ENCODE measurements around the gene MAOB. TPM values are rescaled to one million over a fixed set of nuclear protein-coding genes. Genes with fewer than 3 reads are reported as not detected.
"Not testable (repeated sequence)": the region's sequence is repeated elsewhere in the genome, so short reads cannot be mapped to it uniquely, and the experiment has no call there.

MAOB gene
- total and polyA plus RNA-seq, 10 of the 15 experiments (the other 5 are each of a cell fraction or from before 2014, with no cell fraction given), result 0.21 TPM; not detected in 9

DNA sequence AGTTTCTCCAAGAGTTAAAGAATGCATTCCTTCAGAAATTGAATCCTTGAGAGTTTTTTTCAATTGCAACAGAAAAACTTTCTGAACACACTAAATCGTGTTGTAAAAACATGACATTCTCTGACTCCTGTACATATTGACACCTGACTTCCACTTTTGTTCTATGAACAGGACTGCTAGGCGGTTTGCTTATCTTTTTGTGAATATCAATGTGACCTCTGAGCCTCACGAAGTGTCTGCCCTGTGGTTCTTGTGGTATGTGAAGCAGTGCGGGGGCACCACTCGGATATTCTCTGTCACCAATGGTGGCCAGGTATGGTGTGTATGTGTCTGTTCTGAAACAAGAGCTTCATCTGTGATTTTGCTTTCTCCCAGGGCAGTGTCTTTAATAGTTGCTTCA lies 154.2 kb downstream of the MAOB start (continued):
- TF ChIP-seq, protein P1, sequence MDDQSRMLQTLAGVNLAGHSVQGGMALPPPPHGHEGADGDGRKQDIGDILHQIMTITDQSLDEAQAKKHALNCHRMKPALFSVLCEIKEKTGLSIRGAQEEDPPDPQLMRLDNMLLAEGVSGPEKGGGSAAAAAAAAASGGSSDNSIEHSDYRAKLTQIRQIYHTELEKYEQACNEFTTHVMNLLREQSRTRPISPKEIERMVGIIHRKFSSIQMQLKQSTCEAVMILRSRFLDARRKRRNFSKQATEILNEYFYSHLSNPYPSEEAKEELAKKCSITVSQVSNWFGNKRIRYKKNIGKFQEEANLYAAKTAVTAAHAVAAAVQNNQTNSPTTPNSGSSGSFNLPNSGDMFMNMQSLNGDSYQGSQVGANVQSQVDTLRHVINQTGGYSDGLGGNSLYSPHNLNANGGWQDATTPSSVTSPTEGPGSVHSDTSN (IDR thresholded peaks at IDR 0.05; ENCODE audit: insufficient replicate concordance, low read depth, low read length), result no peak
- TF ChIP-seq HDGF (IDR thresholded peaks at IDR 0.05), result no peak
- no peak for TF ChIP-seq NFYB (IDR thresholded peaks at IDR 0.05; ENCODE audit: insufficient read depth, low read depth, low read length)
- TF ChIP-seq, protein P2, sequence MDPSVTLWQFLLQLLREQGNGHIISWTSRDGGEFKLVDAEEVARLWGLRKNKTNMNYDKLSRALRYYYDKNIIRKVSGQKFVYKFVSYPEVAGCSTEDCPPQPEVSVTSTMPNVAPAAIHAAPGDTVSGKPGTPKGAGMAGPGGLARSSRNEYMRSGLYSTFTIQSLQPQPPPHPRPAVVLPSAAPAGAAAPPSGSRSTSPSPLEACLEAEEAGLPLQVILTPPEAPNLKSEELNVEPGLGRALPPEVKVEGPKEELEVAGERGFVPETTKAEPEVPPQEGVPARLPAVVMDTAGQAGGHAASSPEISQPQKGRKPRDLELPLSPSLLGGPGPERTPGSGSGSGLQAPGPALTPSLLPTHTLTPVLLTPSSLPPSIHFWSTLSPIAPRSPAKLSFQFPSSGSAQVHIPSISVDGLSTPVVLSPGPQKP (IDR thresholded peaks at IDR 0.05; ENCODE audit: low read depth, low read length), result no peak

DNA sequence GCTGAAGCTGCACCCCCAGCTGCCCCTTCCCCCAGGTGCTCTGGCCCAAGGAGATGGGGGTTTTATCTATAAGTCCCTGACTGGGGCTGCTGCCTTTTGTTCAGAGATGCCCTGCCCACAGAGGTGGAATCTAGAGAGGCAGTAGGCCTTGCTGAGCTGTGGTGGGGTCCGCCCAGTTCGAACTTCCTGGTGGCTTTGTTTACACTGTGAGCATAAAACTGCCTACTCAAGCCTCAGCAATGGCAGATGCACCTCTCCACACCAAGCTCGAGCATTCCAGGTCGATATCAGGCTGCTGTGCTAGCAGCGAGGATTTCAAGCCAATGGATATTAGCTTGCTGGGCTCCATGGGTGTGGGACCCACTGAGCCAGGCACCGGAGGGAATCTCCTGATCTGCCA lies 155.0 kb downstream of the MAOB start:
- H4K20me1 ChIP-seq (ENCODE audit: control insufficient read depth, insufficient read depth); ATAC-seq; RAD21 ChIA-PET (ENCODE audit: unreplicated experiment); H3K79me2 ChIP-seq (ENCODE audit: control insufficient read depth, insufficient read depth, low read length); H3K4me2 ChIP-seq (ENCODE audit: control insufficient read depth, insufficient read depth); BruUV-seq (replicated peaks); H3K9me3 ChIP-seq (replicated peaks; ENCODE audit: control insufficient read depth, insufficient read depth, low read length); FAIRE-seq; POLR2A ChIA-PET; H3K36me3 ChIP-seq (ENCODE audit: control insufficient read depth in 2 of 2, insufficient read depth in 2 of 2, low read length in 1 of 2); H3K27ac ChIP-seq (ENCODE audit: control insufficient read depth, insufficient read depth); SMC1A ChIA-PET (ENCODE audit: uncharacterized antibody, unreplicated experiment); H3K9ac ChIP-seq (ENCODE audit: control insufficient read depth, insufficient read depth, low read length); CTCF ChIA-PET; H2AFZ ChIP-seq (ENCODE audit: control insufficient read depth, low read depth, low read length); in situ Hi-C loops (cut with MboI); H3K4me1 ChIP-seq (ENCODE audit: control insufficient read depth, insufficient read depth, low read length); intact Hi-C loops (cut with micrococcal nuclease; ENCODE audit: unreplicated experiment); H3K4me3 ChIP-seq; H3K27me3 ChIP-seq (replicated peaks in 1 of 2; ENCODE audit: control insufficient read depth in 2 of 2, insufficient read depth in 2 of 2, low read length in 1 of 2); DNase-seq (ENCODE audit: low read depth, low spot score): not testable (repeated sequence)
- 33% methylated on average over 6 of the region's 6 CpGs for WGBS (ENCODE audit: insufficient coverage, insufficient replicate concordance, low lambda C conversion rate, missing lambda C conversion rate)

DNA sequence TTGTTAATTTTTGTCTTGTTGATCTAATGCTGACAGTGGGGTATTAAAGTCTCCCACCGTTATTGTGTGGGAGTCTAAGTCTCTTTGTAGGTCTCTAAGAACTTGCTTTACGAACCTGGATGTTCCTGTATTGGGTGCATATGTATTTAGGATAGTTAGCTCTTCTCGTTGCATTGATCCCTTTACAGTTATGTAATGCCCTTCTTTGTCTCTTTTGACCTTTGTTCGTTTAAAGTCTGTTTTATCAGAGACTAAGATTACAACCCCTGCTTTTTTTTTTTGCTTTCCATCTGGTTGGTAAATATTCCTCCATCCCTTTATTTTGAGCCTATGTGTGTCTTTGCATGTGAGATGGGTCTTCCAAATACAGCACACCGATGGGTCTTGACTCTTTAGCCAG lies 157.0 kb downstream of the MAOB start:
- H3K4me1 ChIP-seq (ENCODE audit: control insufficient read depth, insufficient read depth, low read length); ATAC-seq; POLR2A ChIA-PET; DNase-seq (ENCODE audit: low read depth, low spot score); RAD21 ChIA-PET (ENCODE audit: unreplicated experiment); H3K27ac ChIP-seq (ENCODE audit: control insufficient read depth, insufficient read depth); CTCF ChIA-PET; H3K9ac ChIP-seq (ENCODE audit: control insufficient read depth, insufficient read depth, low read length); H4K20me1 ChIP-seq (ENCODE audit: control insufficient read depth, insufficient read depth); BruUV-seq (replicated peaks); FAIRE-seq; in situ Hi-C loops (cut with MboI); H3K27me3 ChIP-seq (replicated peaks in 1 of 2; ENCODE audit: control insufficient read depth in 2 of 2, insufficient read depth in 2 of 2, low read length in 1 of 2); intact Hi-C loops (cut with micrococcal nuclease; ENCODE audit: unreplicated experiment); H3K4me3 ChIP-seq; H3K79me2 ChIP-seq (ENCODE audit: control insufficient read depth, insufficient read depth, low read length); H3K4me2 ChIP-seq (ENCODE audit: control insufficient read depth, insufficient read depth); H3K9me3 ChIP-seq (replicated peaks; ENCODE audit: control insufficient read depth, insufficient read depth, low read length); H2AFZ ChIP-seq (ENCODE audit: control insufficient read depth, low read depth, low read length); H3K36me3 ChIP-seq (ENCODE audit: control insufficient read depth in 2 of 2, insufficient read depth in 2 of 2, low read length in 1 of 2): not testable (repeated sequence)
- SMC1A ChIA-PET (ENCODE audit: uncharacterized antibody, unreplicated experiment), result interaction anchor here (0.6 kb wide), 1 partner anchor 1689 kb away, joined by 4 read pairs; no protein-coding TSS in a partner anchor
- 4% methylated on average over 5 of the region's 5 CpGs for WGBS (ENCODE audit: insufficient coverage, insufficient replicate concordance, low lambda C conversion rate, missing lambda C conversion rate)
